ENCODE data around the gene CRTC3. TPM values are rescaled to one million over a fixed set of nuclear protein-coding genes. Genes with fewer than 3 reads are reported as not detected.
A peak's percentile ranks its signal among the peaks of the same experiment; 100 is the strongest.

The CRTC3 gene
- total RNA-seq, 4 donors from 2014 or later, result 46.4 to 66.8 (median 59.8) TPM

DNA sequence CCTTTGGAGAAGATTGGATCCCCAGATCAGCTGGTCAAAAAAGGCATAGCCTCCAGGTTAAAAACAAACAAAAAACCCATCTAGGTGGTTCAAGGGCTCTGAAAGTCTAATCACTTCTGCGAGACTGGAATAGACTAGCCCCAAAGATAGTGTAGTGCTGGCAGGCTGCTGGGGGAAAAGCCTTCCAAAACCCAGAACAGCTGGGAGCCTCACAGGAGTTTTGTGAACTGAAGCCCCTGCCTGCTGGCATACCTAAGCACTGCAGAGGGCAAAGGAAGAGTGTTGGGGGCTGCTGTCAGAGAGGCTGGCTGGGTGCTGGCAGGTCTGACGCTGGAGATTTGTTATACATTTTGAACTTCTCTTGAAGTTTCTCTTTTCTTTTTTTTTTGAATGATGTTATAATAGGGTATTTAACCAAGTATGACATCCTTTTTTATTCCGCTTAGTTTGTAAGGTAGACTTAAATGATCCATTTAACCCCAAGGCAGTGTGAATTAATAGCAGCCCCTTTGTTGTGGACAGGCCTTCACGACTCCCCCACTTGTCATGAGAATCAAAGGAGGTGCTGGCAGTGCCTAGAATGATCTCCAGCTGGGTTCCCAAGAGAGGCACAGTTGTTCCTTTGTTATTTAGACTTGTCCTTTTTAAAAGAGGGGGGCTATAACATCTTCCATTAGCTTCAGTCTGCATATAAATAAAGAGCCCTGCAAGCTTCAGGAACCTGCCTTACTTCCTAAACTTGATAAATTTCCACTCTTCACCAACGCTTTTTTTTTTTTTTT is 53.9 kb downstream of the CRTC3 start:
- DNase-seq (ENCODE audit: extremely low spot score), result no peak
- peak overlapping the region in 3 of 4 donors; percentile 7 to 27 (median 21) for H3K27ac ChIP-seq (replicated peaks in 1 of 4)
- H3K4me1 ChIP-seq, result peaks cover 41 to 78% (median 58%) of the 10 kb centered on the region in 4 donors
- intact Hi-C loops (cut with DNase I), result no loop called here
- 43% methylated on average over 5 of the region's 5 CpGs for WGBS
- H3K4me3 ChIP-seq, result no peak overlapping the region
- TF ChIP-seq POLR2AphosphoS5 (IDR thresholded peaks at IDR 0.05) (no peak), EP300 (IDR thresholded peaks at IDR 0.05) (no peak), POLR2A (IDR thresholded peaks at IDR 0.05; ENCODE audit: low read depth) (no peak)
- TF ChIP-seq, protein P1, sequence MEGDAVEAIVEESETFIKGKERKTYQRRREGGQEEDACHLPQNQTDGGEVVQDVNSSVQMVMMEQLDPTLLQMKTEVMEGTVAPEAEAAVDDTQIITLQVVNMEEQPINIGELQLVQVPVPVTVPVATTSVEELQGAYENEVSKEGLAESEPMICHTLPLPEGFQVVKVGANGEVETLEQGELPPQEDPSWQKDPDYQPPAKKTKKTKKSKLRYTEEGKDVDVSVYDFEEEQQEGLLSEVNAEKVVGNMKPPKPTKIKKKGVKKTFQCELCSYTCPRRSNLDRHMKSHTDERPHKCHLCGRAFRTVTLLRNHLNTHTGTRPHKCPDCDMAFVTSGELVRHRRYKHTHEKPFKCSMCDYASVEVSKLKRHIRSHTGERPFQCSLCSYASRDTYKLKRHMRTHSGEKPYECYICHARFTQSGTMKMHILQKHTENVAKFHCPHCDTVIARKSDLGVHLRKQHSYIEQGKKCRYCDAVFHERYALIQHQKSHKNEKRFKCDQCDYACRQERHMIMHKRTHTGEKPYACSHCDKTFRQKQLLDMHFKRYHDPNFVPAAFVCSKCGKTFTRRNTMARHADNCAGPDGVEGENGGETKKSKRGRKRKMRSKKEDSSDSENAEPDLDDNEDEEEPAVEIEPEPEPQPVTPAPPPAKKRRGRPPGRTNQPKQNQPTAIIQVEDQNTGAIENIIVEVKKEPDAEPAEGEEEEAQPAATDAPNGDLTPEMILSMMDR (IDR thresholded peaks at IDR 0.05), result no peak
- no peaks in the 10 kb centered on the region for H3K9me3 ChIP-seq
- H3K36me3 ChIP-seq, result no peaks in the 10 kb centered on the region
- H3K27me3 ChIP-seq, result no peaks in the 10 kb centered on the region

GRCh38 chr15:90584841-90585240 is 55.1 kb downstream of the CRTC3 start:
- Histone ChIP-seq H3K27me3 (no peaks in the 10 kb centered on the region), H3K27ac (replicated peaks in 1 of 4) (peak overlapping the region in 1 of 4 donors; percentile 44), H3K36me3 (no peaks in the 10 kb centered on the region), H3K4me3 (no peak overlapping the region), H3K9me3 (no peaks in the 10 kb centered on the region), H3K4me1 (peaks cover 41 to 69% (median 54%) of the 10 kb centered on the region in 4 donors)
- 81% methylated on average over 6 of the region's 6 CpGs for WGBS
- DNase-seq (ENCODE audit: extremely low spot score), result no peak
- intact Hi-C loops (cut with DNase I), result no loop called here
- no peak for TF ChIP-seq POLR2AphosphoS5 (IDR thresholded peaks at IDR 0.05)
- TF ChIP-seq POLR2A (IDR thresholded peaks at IDR 0.05; ENCODE audit: low read depth), result no peak
- TF ChIP-seq, protein P1 (IDR thresholded peaks at IDR 0.05), result no peak
- TF ChIP-seq EP300 (IDR thresholded peaks at IDR 0.05), result no peak

DNA sequence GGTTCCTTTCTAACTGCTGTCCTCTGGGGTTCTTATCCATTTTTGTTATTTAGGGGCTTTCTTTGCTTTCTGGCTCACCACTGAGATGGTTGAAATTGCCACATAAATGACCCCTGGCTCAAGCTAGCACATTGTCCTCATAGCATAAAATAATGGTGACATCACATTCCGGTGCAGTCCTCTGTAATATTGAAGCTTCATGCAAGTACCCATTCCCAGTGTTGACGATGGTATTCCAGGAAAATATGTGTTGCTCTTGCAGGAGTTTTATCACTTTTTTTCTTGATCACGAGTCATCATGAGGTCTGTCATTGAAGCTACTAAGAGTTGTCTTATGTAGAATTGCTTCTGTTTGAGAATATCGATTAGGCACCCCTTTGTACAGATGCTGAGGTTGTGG is 56.1 kb downstream of the CRTC3 start:
- Histone ChIP-seq H3K36me3 (no peaks in the 10 kb centered on the region), H3K4me3 (no peak overlapping the region), H3K9me3 (no peaks in the 10 kb centered on the region), H3K27ac (replicated peaks in 1 of 4) (peak overlapping the region in 1 of 4 donors; percentile 44), H3K4me1 (peaks cover 32 to 68% (median 54%) of the 10 kb centered on the region in 4 donors), H3K27me3 (no peaks in the 10 kb centered on the region)
- intact Hi-C loops (cut with DNase I), result no loop called here
- DNase-seq (ENCODE audit: extremely low spot score), result no peak
- WGBS, result 71% methylated on average over 4 of the region's 4 CpGs
- TF ChIP-seq POLR2A (IDR thresholded peaks at IDR 0.05; ENCODE audit: low read depth) (no peak), POLR2AphosphoS5 (IDR thresholded peaks at IDR 0.05) (no peak), EP300 (IDR thresholded peaks at IDR 0.05) (no peak)
- TF ChIP-seq, protein P1 (IDR thresholded peaks at IDR 0.05), result no peak

DNA sequence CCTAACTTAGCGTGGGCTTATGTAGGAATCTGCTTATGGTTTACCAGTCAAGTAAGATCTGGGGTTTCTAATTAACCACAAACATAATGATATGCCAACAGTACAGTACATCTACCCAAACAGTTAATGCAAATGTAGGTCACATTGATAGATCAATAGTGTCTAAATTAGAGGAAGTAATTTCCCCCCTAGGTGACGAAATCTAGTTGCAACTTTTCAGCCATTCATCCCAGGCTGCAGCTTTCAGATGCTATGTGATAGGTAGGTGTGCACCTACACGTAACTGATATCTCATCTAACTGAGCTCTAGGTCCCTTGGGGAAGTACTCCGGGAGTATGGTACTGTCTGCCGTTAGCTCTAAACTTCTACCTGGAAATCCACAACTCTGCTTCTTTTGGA is 57.2 kb downstream of the CRTC3 start:
- TF ChIP-seq POLR2AphosphoS5 (IDR thresholded peaks at IDR 0.05) (no peak), POLR2A (IDR thresholded peaks at IDR 0.05; ENCODE audit: low read depth) (no peak), EP300 (IDR thresholded peaks at IDR 0.05) (no peak)
- TF ChIP-seq, protein P1 (IDR thresholded peaks at IDR 0.05), result no peak
- WGBS, result 87% methylated on average over 5 of the region's 5 CpGs

More for the DNA sequence above, 57.2 kb downstream of the CRTC3 start:
- H3K36me3 ChIP-seq, result peaks cover 0 to 5% (median 0%) of the 10 kb centered on the region in 4 donors
- no peak for DNase-seq (ENCODE audit: extremely low spot score)
- intact Hi-C loops (cut with DNase I), result no loop called here
- H3K27me3 ChIP-seq, result no peaks in the 10 kb centered on the region
- H3K9me3 ChIP-seq, result no peaks in the 10 kb centered on the region
- H3K4me3 ChIP-seq, result no peak overlapping the region
- no peak overlapping the region for H3K27ac ChIP-seq (replicated peaks in 1 of 4)
- H3K4me1 ChIP-seq, result peaks cover 22 to 64% (median 53%) of the 10 kb centered on the region in 4 donors

All from esophagus muscularis mucosa (tissue), 4 donors.